ENCODE data around the gene OCA2.
"Not testable (repeated sequence)": the region's sequence is repeated elsewhere in the genome, so short reads cannot be mapped to it uniquely, and the experiment has no call there.

OCA2 gene

DNA sequence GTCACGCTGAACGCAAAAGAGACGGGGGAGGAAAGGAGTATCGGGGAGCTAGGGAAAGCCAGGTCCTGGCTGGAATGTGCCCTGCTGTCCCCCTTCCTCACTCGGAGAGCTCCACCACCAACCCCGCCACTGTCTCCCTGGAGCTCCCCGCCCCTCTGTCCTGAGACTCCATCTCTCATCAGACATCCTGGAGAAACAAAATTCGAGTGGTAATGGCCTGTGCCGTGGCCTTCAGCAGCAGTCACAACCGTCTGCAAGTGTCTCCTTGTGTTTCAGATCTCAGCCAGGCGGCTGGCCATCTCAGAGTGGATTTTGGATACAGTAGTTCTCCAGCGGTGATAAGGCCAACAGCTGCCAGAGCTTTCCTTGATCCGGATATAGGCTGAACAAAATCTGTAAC, 76.9 kb downstream of the OCA2 start:
- DNase-seq = no peak

DNA sequence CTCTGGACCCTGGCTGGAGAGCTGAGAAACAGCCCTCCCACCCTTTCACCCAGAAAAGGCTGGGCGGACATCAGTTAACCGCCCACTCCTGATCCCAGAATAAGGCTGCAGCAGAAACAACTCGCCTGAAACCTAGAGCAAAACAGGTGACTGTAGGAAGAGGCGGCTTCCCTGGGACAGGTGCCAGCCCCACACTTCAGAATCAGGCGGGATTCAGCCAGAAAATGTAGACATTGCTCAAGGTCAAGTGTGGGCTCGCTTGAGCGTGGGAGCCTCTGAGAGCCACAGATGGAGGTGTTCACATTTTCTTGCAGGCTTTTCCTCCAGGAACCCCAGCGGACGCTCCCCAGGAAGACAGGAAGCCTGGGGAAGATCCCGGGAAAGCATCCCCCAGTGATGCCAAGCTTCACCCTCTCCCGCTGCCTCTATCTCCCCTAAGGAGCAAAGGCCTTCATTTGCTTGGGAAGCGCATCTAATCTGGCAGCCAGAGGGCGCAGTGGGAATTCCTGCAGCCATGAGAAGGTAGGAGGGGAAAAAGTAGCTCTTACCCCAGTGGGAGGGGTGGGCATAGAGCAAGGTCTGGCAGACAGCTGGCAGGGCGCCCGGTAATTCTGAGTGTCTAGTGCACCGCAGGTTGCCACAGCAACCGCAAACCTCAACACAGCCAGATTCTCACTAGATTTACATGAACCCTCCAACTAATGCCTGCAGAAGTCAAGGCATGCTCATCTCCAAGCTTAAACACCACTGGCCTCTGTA, 77.7 kb downstream of the OCA2 start:
- no peak for DNase-seq

DNA sequence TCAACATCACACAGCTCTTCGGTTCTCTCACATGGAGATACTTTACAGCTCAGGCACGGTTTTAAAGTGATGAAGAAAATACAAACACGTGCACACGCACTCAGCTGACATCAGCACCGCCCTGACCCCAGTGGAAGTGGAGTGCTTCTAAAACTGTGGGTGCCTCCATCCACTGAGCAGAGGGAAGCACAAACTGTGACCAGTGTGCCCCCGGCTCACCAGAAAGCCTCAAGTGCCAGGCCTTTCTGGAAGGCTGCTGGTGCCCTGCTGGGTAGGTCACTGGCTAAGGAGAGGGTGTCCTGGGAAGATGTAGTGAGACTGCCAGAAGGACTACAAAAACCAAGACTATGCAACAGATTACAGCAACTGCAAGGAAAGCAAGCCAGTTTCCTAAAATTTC, 78.5 kb downstream of the OCA2 start:
- no peak for DNase-seq

DNA sequence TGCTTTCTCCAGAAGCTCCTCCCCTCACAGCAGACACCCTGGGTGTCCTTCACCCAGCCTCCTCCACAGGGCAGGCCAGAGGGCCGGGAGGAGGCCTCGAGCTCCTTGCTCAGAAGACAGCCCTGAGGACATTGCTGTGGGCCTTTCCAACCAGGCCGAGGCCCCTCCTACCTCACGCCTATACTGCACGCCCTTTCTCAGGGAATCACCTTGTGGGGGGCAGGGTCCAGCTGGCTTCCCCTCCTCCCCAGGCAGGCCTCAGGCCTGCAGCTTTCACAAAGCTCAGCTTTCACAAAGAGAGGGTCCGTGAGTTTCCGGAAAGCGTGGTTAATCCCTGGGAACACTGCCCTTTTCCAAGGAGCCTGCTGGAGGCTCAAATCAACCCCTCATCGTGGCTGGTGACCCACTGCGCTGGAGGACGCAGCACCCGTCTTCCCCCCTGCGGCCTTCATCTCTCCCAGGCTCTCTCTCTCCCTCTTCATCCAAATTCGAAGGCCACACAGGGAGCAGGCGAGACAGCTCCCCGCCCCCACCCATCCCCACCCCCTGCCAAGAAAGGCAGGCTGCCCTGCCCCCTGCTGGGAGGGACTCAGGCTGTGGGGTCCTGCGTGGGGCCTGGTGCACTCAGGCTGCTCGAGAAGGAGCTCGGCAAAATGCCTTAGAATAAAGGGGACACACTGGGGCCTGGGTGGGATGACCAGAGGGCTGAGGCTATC, 79.4 kb downstream of the OCA2 start:
- no peak for DNase-seq

DNA sequence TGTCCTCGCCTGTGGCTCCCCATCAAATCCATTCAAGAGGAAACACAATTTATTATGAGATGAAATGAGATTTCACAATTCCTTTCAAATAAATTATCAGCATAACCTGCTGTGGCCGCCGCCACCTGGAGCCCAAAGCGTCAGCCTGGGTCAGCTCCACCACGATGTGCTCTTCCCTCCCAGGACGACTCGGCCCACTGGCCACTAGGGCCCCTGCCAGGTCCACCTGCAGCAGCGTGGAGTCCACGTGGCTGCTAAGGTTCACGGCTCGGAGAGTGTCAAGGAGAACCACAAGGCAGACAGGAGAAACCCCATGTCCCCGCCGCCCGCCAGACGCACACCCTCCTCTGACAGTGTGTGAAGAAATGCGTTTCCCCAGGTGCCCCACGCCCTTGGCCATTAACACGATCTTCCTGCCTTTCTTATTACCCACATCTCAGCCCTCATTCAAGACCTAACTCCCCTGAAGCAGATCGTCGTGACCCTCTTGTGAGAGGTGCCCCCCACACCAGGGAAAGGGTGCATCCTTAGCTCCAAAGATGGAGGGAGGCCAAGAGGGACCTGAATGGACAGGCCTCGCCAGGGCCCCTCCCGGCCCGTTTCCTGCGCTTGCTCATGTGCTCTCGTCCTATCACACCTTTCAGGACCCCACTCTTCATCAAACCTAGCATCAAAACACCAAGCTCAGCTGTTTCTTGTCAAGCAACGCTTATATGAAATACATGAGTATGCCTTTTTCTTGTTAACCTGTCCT, 80.6 kb downstream of the OCA2 start:
- no peak for DNase-seq

DNA sequence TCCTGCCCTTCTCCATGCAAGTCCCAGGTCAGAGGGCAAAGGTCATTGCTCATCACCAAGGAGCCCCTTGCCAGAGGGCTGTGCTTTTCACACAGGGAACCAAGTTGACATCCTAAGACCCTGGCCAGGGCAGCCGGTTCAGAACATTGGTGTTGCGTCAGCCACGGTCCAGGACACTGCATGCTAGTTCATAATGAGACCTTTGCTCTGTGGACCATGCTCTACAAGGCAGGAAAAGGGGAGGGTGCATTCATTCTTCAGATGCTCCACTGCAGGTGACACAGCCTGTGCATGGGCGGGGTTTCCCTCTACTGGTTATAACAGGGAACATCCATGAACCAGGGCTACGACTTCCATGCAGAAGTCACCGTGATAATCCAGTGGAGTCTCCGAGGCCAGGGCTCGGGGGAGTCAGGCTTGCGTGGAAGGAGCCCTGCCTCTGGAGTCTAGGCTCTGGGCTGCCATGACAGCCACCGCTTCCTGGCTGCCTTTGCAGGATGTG, 81.6 kb downstream of the OCA2 start:
- no peak for DNase-seq

DNA sequence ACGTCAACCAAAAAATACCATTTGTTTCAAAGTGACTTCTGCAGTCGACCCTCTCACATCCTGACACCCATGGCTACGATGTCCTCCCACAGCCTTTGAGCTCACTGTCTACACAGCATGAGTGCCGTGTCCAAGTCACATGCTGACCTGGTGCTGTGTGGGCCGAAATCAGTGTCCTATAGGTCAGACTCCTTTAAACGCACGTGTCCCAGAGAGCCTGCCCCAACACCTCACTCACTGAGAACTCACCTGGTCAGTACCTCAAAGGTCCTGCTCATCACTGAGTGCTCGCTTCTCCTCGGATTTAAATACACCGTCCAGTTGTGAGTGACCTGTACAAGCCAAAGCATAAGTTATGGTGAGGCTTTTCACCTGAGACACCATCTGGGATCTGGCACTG, 83.3 kb downstream of the OCA2 start:
- no peak for DNase-seq

DNA sequence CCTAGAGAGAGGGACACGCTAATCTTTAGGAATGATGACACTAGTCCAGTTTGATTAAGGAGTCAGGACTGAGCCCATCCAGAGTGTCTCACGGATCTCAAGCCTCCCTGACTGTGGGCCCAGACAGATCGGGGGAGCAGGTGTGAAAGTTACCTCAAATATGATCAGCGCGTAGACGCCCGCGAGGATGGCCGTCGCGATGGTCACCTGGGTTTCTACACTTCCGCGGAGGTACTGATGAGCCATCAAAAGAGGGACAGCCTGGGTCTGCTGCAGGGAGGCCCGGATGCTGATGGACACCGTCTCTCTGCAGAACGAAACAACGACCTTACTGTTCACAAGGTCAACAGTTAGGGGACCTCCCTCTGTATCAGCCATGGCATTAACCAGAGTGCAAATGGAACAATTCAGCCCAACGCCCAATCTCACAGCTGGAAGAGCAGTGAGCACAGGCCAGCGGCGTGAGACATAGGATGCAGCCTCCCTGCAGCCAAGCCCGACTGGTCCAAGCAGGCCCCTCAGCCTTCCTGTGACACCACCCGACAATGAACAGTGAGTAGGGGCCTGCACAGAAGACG, 84.4 kb downstream of the OCA2 start:
- DNase-seq = no peak

DNA sequence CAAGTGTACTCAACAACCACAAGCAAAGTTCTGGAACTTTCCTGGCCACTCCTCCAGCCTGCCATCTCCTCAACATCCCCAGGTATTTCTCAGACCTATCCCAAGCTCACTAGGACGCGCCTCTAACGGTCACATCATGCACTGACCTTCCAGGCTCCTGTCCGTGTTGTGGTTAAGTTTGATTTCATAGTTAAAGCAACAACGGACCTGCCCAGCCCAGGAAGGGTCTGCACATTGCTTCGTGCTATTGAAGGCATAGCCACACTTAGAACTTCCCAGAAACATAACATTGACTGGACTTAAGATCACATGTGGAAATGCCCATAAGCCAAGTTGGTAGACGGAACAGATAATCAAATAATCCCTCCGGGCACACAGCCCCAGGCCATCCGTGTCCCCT, 85.1 kb downstream of the OCA2 start:
- DNase-seq = no peak

DNA sequence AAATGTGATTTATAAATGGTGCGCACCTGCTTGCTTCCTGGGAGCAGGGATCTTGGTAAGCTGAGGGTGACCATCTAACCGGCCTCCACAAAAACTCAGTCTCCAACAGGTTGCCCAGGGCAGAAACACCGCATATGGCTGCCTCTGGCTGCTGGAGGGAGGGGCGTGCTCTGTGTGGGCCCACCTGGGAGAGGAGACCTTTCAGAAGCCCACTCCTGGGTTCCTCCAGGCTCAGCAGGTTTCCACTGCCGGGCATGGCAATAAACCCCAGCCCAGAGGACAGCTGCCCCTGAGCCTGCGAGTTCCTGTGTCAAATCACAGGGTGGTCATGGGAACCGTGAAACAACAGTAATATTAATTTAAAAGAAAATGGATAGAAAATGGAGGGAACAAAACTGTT, 85.6 kb downstream of the OCA2 start:
- DNase-seq = no peak

DNA sequence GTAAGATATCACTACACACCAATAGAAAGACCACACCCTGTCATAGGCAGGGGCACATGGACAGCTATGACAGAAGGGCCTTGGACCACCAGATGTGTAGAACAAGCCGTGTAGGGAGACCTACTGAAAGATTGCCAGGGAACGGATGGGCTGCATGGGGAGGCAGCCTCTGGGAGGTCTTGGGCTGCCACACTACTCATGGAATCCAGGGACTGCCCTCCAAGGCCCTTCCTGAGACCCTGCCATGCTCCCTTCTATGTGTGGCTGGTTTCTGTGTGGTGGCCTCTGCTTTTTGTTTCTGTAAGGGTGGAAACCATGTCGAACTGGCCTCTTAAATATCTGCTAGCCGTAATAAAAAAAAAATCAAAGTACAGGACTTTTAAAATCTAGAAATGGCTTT, 86.9 kb downstream of the OCA2 start:
- no peak for DNase-seq

DNA sequence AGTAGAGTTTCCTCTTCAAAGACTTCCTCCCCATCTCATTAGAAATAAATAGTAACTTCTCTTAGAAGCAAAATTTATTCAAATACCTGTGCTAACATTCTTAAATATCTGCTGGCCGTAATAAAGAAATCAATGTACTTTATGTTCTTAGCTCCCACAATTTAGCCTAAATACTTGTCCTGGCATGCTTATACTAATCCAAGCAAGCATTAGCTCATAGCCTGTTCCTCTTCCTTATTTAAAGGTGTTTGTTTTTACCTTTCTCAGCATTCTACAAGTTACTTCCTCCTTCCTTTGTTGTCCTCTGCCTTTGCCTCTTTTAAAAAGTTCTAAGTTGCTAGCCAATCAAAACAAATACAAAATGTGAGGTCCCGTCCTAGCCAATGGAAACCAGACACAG, 90.9 kb downstream of the OCA2 start:
- not testable (repeated sequence) for DNase-seq

DNA sequence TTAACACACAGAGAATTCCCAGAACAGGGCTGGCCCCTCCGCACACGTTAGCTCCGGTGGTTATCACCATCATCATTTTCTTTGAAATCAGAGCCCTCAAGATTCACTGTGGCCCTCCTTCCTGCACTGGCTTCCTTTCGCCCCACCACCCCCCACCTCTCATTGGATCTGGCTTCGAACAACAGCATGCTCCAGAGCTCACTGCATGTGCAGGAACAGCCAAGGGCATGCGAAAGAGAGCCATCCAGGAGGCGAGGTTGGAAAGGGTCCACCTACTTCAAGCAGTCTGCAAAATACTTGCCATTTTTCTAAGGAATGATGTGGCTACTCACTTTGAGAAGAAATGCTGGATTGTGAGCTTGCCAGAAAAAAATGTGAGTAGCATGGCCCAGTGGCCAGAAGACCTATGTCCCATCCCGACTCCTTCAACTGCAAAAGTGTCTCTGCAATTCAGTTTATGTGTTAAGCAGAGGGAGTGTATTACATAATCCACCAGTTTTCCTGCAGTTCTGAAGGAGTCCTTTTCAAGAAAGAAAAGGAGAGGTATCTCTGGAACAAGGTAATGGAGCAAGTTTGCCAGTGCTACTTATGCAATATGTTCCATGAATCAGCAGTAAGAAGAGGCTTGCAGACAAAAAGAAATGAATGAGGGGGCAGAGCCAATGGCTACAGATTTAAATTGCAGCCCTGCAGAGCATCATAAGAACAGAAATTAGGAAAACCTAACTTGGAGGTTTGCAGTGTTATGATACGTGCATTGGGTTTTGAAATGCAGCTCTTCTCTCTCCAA, 92.8 kb downstream of the OCA2 start:
- DNase-seq = no peak

DNA sequence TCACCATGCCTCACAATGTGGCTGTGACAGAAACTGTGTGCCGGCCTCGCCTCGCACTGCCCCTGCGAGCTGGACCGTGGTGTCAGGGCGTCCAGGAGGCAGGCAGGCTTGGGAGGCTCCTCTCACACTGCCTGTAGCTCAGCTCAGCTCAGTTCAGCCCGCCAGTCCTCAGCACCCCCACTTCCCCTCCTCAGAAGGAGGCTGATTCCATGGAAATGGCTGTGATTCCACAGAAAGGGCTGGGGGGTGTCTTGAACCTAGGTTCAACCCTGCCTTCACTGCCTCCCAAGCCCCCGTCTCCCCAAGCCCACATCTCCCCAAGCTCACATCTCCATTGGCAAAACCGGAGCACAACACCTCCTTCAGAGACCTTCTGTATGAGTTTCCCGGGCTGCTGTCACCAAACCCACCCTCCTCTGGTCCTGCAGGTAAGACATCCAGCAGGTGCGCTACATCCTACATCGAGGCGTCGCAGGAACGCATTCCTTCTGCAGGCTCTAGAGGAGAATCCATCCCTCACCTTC, 94.0 kb downstream of the OCA2 start:
- no peak for DNase-seq

DNA sequence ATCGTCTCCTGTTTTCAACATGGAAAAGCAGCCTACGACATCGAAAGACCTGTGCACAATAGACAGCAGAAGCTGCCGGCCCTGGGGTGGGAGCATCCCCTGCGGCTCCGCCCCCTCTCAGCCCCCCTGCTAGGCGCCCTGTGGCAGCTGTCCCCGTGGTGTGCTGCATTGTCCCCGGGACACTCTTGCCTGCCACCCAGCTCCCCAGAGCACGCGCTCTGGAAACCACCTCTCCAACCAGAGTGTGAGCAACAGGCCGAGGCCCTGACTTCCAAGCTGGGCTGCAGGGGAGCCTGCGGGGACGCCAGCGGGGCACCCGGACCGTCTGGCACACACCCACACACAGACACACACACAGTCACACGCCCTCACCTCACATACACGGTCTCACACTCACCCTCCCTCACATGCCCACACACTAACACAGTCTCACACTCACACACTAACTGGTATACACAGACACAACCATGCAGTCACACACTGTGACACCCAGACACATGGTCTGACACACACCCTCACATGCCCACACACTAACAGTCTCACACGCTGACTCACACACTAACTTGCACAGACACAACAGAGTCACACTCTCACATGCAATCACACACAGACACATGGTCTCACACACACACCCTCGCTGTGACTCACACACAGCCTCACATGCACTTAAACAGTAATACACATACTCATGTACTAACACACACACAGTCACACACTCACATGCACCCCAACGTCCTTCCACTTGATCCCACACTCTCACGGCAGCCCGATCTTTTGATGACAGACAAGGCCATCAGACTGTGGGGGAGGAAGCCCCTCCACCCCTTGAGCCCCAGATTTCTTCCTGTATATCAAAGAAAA, 94.7 kb downstream of the OCA2 start:
- no peak for DNase-seq

DNA sequence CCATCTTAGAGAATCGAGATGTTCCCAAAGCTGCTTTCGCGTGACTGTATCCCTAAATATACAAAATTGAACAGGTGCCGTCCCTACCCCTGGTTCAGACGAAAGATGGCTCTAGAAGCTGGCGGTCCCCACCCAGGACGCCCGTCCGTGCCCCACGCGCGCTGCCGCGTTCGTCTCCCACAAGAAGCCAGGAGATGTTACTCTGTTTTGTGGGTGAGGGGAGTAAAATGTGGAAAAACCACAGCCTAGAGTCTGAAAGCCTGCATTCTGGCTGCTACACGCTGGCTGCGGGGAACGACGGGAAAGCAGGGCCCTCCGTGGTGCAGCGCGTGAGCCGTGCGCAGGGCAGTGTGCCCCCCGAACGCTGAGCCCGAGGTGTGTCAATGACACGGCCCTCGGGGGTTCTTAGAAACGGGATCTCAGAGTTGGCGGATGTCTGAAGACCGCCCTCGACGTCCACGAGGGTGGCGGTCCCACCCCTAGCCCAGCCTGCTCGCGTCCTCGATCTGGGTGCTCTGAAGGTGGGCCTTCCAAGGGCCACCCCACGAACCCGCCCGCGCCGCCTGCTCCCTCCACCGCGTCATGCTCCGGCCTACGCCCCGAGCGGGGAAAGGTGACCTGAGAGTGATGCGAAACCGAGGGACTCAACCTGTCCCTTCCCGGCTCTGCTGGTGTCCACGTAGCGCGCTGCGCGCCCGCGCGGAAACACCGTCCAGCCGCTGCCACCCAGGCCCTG, 95.6 kb downstream of the OCA2 start:
- peak; percentile 38 for DNase-seq

DNA sequence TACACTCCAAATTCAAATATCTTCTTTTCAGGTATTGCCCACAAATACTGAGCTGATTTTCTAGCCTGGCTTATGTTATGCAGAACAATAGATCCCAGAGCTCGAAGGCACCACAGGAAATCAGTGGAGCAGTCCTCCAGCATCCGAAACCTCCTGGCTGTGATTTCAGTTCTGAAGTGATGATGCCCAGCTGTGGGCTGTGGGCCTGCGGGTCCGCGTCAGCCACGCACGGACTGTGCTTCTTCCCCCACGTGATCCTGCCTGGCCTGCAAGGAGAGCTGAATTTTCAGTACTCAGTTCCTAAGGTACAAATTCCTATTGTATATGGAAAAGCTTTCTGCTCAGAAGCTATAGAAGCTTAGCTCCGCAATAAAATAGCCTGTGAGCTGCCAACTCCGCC, 96.2 kb downstream of the OCA2 start:
- no peak for DNase-seq

DNA sequence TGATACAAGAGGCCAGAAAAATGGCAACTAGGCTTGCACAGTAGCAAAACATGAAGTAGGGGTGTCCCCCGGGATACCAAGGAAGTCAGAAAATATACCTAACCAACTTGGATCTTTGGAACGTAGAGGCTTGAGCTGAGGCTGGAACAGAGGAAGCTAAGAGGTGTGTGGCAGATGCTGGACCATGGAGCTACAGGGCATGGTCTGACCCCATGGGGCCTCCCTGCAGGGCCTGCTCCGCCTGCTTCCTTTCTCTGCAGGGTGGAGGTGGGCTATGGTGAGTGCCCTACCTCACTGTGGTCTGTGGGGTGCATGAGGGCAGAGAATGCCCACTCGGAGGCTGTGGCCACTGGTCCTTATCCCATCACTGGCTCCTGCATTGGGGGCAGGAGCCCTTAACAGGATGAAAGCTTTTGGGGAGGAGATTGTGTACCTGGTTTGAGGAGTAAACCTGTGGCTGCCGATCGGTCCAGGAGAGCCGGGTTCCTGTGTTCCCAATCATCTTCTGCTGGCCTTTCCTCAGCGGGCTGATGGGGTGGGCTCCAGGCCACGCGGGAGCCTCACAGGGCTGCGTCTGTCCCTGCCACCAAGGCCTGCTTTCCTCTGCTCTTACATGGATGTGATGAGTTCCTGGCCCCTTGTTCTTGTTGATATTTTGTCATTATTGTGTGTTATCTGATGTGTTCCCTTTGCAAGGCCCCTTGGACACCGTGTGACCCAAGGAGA, 96.8 kb downstream of the OCA2 start:
- DNase-seq = no peak

DNA sequence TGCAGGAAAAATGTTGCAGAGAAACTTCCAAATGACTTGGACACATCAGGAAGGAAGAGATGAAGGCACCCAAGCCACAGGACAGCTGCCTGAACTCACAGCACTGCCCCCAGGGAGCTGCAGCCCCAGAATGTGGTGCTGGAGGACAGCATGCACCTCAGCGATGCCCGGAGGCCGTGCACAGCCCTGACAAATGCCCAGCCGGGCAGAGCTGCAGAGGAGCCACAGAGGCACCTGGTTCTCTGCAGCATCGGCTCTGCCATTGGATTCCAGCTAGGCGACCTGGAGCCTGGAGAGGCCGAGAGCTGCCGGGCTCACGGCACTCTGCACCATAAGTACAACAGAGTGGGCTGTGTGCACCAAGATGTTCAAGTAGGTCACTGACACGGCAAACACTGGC, 97.5 kb downstream of the OCA2 start:
- DNase-seq = no peak

Data from islet precursor cell (in vitro differentiated cells).